COR-L47 (cell line): ENCODE data around the gene LILRB2.
"Not testable (repeated sequence)": the region's sequence is repeated elsewhere in the genome, so short reads cannot be mapped to it uniquely, and the experiment has no call there.

Experiments
- DNase-seq: peaks from one replicate; lab custom pipeline; 2025; lab: John Stamatoyannopoulos, UW

The LILRB2 gene

GRCh38 chr19:54240372-54241336, 40.3 kb downstream of the LILRB2 start:
- not testable (repeated sequence) for DNase-seq

GRCh38 chr19:54239491-54240371, 41.2 kb downstream of the LILRB2 start:
- DNase-seq: not testable (repeated sequence)

GRCh38 chr19:54233941-54234340, 47.0 kb downstream of the LILRB2 start:
- DNase-seq: no peak

GRCh38 chr19:54231077-54231931, 49.6 kb downstream of the LILRB2 start:
- DNase-seq: peak; percentile 79

GRCh38 chr19:54230031-54230430, 50.9 kb downstream of the LILRB2 start:
- DNase-seq: no peak

- no peak for DNase-seq
These were observed 51.8 kb downstream of the LILRB2 start for GRCh38 chr19:54229146-54229545.

- not testable (repeated sequence) for DNase-seq
These were observed 56.3 kb downstream of the LILRB2 start for GRCh38 chr19:54224619-54225018.

GRCh38 chr19:54223937-54224281, 57.0 kb downstream of the LILRB2 start:
- not testable (repeated sequence) for DNase-seq
